HG02943 (cell line): ENCODE data around the gene NDUFS1.
A peak's percentile ranks its signal among the peaks of the same experiment; 100 is the strongest.
"Not testable (repeated sequence)": the region's sequence is repeated elsewhere in the genome, so short reads cannot be mapped to it uniquely, and the experiment has no call there.

Experiments used
- ATAC-seq: cut with Tn5 transposase; IDR thresholded peaks from one replicate; pipeline ENCODE4 v1.9.1; 2021; ENCODE audit warnings: mild to moderate bottlenecking, low read depth, moderate library complexity; ENCODE audit not compliant: unreplicated experiment

Gene NDUFS1

GRCh38 chr2:206159346-206160124, at the start of gene NDUFS1, which contains the start of gene EEF1B2:
Gene NDUFS1 (minus strand): TSS chr2:206159444. CDS start chr2:206153678, 5,766 bp downstream.
Gene EEF1B2 (plus strand): TSS chr2:206159895. CDS start chr2:206159980, 85 bp downstream.
- ATAC-seq = peak; percentile 92

- no peak for ATAC-seq
These were observed 49.7 kb upstream of the NDUFS1 start for GRCh38 chr2:206208900-206209299.

GRCh38 chr2:206207316-206207715, 48.1 kb upstream of the NDUFS1 start:
- ATAC-seq = not testable (repeated sequence)

GRCh38 chr2:206204710-206205109, 45.5 kb upstream of the NDUFS1 start:
- no peak for ATAC-seq

GRCh38 chr2:206203331-206203730, 44.1 kb upstream of the NDUFS1 start:
- ATAC-seq = no peak

GRCh38 chr2:206202446-206202845, 43.2 kb upstream of the NDUFS1 start:
- ATAC-seq = no peak

- ATAC-seq = no peak
These were observed 42.0 kb upstream of the NDUFS1 start for GRCh38 chr2:206201075-206201848.

- no peak for ATAC-seq
These were observed 39.4 kb upstream of the NDUFS1 start for GRCh38 chr2:206198677-206199076.

- ATAC-seq = no peak
These were observed 34.6 kb upstream of the NDUFS1 start for GRCh38 chr2:206193671-206194357.

GRCh38 chr2:206192157-206192556, 32.9 kb upstream of the NDUFS1 start:
- no peak for ATAC-seq

GRCh38 chr2:206190689-206191088, 31.4 kb upstream of the NDUFS1 start:
- no peak for ATAC-seq

- no peak for ATAC-seq
These were observed 30.9 kb upstream of the NDUFS1 start for GRCh38 chr2:206190111-206190510.

GRCh38 chr2:206189691-206190090, 30.4 kb upstream of the NDUFS1 start:
- ATAC-seq = no peak

GRCh38 chr2:206181526-206181925, 22.3 kb upstream of the NDUFS1 start:
- not testable (repeated sequence) for ATAC-seq

GRCh38 chr2:206176901-206177300, 17.7 kb upstream of the NDUFS1 start:
- no peak for ATAC-seq

- ATAC-seq = no peak
These were observed 16.9 kb upstream of the NDUFS1 start for GRCh38 chr2:206176121-206176520.

GRCh38 chr2:206173147-206173546, 13.9 kb upstream of the NDUFS1 start:
- ATAC-seq = no peak

GRCh38 chr2:206171624-206172397, 12.6 kb upstream of the NDUFS1 start:
- not testable (repeated sequence) for ATAC-seq

GRCh38 chr2:206168230-206168629, 9.0 kb upstream of the NDUFS1 start:
- ATAC-seq = not testable (repeated sequence)

- ATAC-seq = no peak
These were observed 5.1 kb upstream of the NDUFS1 start for GRCh38 chr2:206164261-206164862.
